Colonic mucosa (tissue), 4 donors: ENCODE data around the gene POU2F1. TPM values are rescaled to one million over a fixed set of nuclear protein-coding genes. Genes with fewer than 3 reads are reported as not detected.

Experiments used
- DNase-seq: peaks from one replicate; pipeline ENCODE4 v3.0.0-alpha.2; 2020
- H3K27ac ChIP-seq: fragments of 200-600 bp; one replicate; pipeline ENCODE4 v1.8.0; 2021
- H3K27me3 ChIP-seq: fragments of 200-600 bp; one replicate; pipeline ENCODE4 v1.8.0; 2021
- H3K36me3 ChIP-seq: fragments of 200-600 bp; one replicate; pipeline ENCODE4 v1.8.0; 2021
- H3K4me1 ChIP-seq: fragments of 200-600 bp; one replicate; pipeline ENCODE4 v1.8.0; 2021; ENCODE audit warnings: mild to moderate bottlenecking
- H3K4me3 ChIP-seq: fragments of 200-600 bp; one replicate; pipeline ENCODE4 v1.8.0; 2021
- H3K9ac ChIP-seq, 2 donors: one replicate each; pipeline ENCODE4 v1.7.0; 2013; ENCODE audit warnings: control low read depth in 2 of 2, low read depth in 2 of 2, low read length in 2 of 2
- H3K9me3 ChIP-seq: fragments of 200-600 bp; one replicate; pipeline ENCODE4 v1.8.0; 2021
- intact Hi-C: fragments of 100-400 bp; cut with DNase I; formaldehyde crosslinking; loops from one replicate; pipeline ENCODE4 v1.14.1; 2022
- total RNA-seq, 2 donors: library from RNA; stranded (reverse); fragmentation: NEBNext Ultra II Directional in 1 of 2; extraction: Animal tissue kit (Norgen Biotek cat#: 25700) in 1 of 2; gene quantifications; one replicate each; pipeline ENCODE4 v1.2.1, GENCODE V29; 2021
- TF ChIP-seq, protein P1 (sequence below): fragments of 200-600 bp; IDR thresholded peaks from one replicate; pipeline ENCODE4 v1.8.0; 2022; ENCODE audit warnings: antibody characterized with exemption, mild to moderate bottlenecking
- donor health status: healthy.
- donor health status: DM: no; HTN: no; CAD: no.
- donor health status: DM: no; HTN: no; CAD: no.

POU2F1 gene
- total RNA-seq, 2 donors from 2014 or later, result 16.4 to 24.4 TPM

DNA sequence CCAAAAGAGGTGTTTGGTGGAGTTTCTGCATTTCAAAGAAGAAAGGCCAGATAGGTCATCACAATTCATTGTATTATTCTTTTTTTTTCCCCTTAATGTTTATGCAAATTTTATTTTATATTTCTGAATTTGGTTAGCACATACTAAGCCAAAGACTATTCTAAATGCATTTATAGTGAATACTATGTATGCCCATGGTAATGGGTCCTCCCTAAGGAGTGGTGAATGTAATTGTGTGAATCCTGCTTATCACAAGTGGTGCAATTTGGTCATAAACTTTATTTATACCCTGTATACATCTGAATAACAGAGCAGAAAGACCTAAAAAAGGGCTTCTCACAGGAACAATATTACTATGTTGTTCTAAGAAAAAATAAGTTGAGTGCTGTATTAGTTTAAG, 198.6 kb downstream of the POU2F1 start:
- DNase-seq, result no peak
- no peaks in the 10 kb centered on the region for H3K9me3 ChIP-seq
- H3K9ac ChIP-seq, result no peak overlapping the region
- H3K4me3 ChIP-seq, result no peak overlapping the region
- TF ChIP-seq, protein P1, sequence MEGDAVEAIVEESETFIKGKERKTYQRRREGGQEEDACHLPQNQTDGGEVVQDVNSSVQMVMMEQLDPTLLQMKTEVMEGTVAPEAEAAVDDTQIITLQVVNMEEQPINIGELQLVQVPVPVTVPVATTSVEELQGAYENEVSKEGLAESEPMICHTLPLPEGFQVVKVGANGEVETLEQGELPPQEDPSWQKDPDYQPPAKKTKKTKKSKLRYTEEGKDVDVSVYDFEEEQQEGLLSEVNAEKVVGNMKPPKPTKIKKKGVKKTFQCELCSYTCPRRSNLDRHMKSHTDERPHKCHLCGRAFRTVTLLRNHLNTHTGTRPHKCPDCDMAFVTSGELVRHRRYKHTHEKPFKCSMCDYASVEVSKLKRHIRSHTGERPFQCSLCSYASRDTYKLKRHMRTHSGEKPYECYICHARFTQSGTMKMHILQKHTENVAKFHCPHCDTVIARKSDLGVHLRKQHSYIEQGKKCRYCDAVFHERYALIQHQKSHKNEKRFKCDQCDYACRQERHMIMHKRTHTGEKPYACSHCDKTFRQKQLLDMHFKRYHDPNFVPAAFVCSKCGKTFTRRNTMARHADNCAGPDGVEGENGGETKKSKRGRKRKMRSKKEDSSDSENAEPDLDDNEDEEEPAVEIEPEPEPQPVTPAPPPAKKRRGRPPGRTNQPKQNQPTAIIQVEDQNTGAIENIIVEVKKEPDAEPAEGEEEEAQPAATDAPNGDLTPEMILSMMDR, result no peak
- intact Hi-C loops, result no loop called here
- no peaks in the 10 kb centered on the region for H3K36me3 ChIP-seq
- no peaks in the 10 kb centered on the region for H3K4me1 ChIP-seq
- no peak overlapping the region for H3K27ac ChIP-seq
- H3K27me3 ChIP-seq, result no peaks in the 10 kb centered on the region

DNA sequence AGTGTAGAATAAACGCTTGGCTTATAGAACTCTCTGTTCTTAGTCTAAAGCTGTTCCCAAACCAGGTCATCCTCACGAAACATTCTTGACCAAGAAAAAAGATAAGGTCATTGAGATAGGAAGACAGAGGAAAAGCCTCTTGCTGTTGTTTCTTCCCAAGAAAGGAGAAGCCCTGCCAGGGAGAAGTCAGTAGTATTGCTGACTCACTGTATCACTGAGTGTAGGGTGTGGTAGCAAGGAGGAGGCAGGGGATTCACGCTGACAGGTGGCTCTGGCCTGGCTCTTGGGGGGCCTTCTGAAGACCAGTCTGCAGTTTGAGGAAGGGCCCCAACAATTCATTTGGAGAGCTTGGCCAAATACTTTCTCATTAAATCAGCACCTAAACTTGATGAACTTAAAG, 199.8 kb downstream of the POU2F1 start:
- Histone ChIP-seq H3K9me3 (no peaks in the 10 kb centered on the region), H3K27ac (no peak overlapping the region), H3K4me1 (no peaks in the 10 kb centered on the region), H3K36me3 (no peaks in the 10 kb centered on the region), H3K9ac (no peak overlapping the region), H3K4me3 (no peak overlapping the region), H3K27me3 (no peaks in the 10 kb centered on the region)
- TF ChIP-seq, protein P1, result no peak
- DNase-seq, result no peak
- intact Hi-C loops, result no loop called here

DNA sequence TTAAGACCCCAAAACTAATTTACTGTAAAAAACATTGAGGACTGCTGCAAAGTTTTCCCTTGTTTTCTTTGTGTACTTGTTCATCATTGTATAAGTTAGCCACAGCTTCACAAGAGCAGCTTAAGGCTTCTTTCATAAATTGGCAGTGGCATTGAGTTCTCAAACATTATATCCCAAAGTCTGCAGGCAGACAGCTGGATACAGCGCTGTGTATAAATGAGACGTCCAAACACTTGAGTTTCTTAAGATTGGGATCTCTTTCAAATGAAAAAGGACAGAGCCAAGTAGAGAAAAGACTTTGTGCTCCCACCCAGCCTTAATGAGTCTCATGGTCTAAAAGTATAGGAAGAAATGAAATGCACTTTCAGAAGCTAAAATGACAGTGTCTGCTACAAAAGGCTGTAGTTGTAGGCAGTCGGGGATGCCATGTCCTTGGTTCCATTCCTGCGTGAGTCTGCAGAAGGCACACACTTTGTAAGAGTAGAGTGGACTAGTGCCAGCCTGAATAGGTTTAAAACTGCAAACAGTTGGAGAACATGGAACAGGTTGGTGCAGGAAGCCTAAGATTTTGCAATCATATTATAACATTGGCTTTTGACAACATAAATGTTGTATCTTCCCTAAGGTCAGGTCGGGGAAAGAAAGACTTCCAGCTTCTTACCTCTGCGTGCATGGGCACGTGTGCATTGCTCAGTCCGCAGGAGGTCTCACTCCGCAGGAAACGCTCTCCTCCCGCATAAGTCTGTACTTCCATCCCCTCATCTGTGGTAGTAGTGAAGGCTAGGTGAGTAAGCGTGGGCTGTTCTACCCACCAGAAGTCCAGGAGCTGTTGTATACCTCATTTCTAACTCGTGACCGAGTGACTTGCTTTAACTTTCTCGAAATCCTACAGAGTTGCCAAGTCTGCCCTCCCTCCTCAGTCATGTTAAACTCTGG, 203.3 kb downstream of the POU2F1 start:
- TF ChIP-seq, protein P1, result no peak
- intact Hi-C loops, result no loop called here
- DNase-seq, result no peak
- no peaks in the 10 kb centered on the region for H3K9me3 ChIP-seq
- H3K27ac ChIP-seq, result no peak overlapping the region
- no peak overlapping the region for H3K9ac ChIP-seq
- H3K36me3 ChIP-seq, result no peaks in the 10 kb centered on the region
- H3K27me3 ChIP-seq, result no peaks in the 10 kb centered on the region
- no peak overlapping the region for H3K4me3 ChIP-seq
- H3K4me1 ChIP-seq, result no peaks in the 10 kb centered on the region

DNA sequence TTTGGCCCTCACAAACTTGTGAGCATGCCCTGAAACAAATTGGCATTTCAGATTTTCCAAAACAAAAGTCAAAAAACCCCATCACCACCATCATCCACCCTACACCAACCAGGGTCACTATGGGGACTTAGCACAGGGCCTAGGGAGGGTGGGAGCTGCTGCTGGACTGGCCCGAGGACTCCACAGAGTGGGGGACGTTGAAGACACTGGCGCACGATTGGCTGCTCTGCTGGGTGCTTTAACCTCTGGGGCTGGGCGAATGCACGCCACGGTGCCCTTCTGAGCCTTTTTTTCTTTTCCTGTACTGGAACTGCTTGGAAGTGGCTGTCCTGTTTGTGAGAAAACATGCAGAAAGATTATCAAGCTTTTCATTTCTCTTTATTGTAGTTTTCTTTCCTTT, 204.8 kb downstream of the POU2F1 start:
- H3K27me3 ChIP-seq, result no peaks in the 10 kb centered on the region
- TF ChIP-seq, protein P1, result no peak
- H3K9ac ChIP-seq, result no peak overlapping the region
- DNase-seq, result no peak
- H3K36me3 ChIP-seq, result no peaks in the 10 kb centered on the region
- intact Hi-C loops, result no loop called here
- no peak overlapping the region for H3K27ac ChIP-seq
- no peaks in the 10 kb centered on the region for H3K9me3 ChIP-seq
- H3K4me3 ChIP-seq, result no peak overlapping the region
- H3K4me1 ChIP-seq, result no peaks in the 10 kb centered on the region

DNA sequence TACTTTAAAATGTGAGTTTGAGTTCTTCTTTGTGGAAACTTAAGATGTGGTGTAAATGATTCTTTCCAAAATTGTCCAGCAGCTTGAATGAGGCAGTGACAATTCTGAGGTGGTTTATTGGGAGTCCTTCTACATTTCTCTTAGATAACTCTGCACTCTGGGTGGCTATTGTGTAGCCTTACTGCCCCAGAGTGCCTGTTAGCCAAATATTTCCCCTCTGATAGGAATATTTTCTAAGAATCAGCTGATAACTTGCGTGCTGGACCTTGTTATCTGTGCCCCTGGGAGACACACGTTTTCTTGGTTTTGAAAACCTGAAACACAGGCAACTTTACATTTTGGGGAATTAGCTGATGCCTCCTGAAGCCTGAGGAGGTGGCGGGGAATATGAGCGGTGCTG, 206.0 kb downstream of the POU2F1 start:
- H3K4me1 ChIP-seq, result no peaks in the 10 kb centered on the region
- intact Hi-C loops, result no loop called here

More for the DNA sequence above, 206.0 kb downstream of the POU2F1 start:
- no peak overlapping the region for H3K4me3 ChIP-seq
- TF ChIP-seq, protein P1, result no peak
- no peak overlapping the region for H3K9ac ChIP-seq
- H3K9me3 ChIP-seq, result no peaks in the 10 kb centered on the region
- H3K27ac ChIP-seq, result no peak overlapping the region
- no peak for DNase-seq
- H3K36me3 ChIP-seq, result no peaks in the 10 kb centered on the region
- H3K27me3 ChIP-seq, result no peaks in the 10 kb centered on the region
